DOHH2 (cell line): ENCODE results near the gene ATP2A3.

Experiments used
- CTCF ChIP-seq: fragments of 200-600 bp; sonication (generic); IDR thresholded peaks from one replicate; pipeline ENCODE4 v1.5.1; 2014; ENCODE audit warnings: antibody characterized with exemption, mild to moderate bottlenecking, low read depth, low read length; ENCODE audit not compliant: poor library complexity, severe bottlenecking
- EZH2phosphoT487 ChIP-seq: fragments of 200-600 bp; sonication (generic); IDR thresholded peaks from 2 replicates; pipeline ENCODE4 v1.6.1; 2017; ENCODE audit warnings: borderline replicate concordance, mild to moderate bottlenecking, antibody characterized with exemption, low read length, moderate library complexity, mixed read lengths

DNA sequence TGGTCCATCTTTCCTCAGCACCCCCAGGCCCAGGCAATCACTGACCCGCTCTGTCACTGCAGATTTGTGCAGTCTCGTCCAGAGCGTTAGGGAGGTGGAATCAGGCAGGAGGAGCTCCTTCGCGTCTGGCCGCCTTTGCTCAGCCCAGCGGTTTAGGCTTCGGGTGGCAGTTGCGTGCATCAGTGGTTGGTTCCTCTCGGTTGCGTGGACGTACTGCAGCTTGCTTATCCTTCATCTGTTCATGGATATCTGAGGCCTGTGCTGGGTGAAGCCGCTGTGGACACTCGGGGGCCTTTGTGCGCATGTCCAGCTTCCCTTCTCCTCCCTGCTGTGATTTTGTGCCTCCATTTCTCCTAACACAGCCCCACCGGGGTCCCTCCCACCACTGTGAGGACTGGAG lies 43.2 kb downstream of the ATP2A3 start:
- TF ChIP-seq CTCF (no peak), EZH2phosphoT487 (no peak)
